OCI-M2 (cell line): ENCODE data around the gene GPR35.

ENCODE experiments used
- DNase-seq: peaks from one replicate; lab custom pipeline; 2025; ENCODE audit not compliant: unreplicated experiment; lab: John Stamatoyannopoulos, UW

Gene GPR35

DNA sequence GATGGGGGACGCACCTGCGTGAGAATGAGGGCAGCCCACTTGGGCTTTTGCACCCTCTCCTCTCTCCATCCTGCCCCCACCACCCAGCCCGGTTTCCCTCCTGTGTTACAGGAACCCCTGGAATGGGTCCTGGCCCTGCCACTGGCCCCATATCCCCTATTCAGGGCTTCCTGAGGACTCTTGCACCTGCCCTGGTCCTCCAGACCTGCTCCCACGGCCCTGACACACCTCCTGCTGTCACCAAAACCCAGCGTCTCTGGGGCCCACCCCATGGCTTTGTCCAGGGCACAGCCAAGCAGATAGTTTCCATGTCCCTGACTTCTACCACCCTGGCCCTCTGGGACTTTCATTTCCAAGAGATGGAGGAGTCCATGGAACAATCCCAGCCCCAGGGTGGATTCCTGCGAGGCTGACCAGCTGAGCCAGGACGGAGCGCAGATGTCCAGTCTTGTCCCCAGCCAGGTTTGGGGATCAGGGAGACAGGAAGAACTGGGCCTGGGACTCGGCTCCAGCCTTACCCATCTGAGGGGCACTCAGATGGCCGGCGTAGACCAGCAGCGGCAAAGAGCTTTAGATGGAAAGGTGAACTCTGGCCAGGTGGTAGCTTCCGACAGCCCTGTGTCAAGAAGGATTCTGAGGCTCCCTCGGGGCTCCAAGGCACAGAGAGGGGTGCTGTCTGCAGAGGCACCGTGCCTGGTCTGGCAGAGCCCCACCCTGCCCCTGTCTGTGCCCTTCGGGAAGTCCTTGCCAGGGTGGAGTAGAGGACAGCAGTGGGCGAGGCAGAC, 12.0 kb downstream of the GPR35 start:
- DNase-seq, result no peak

DNA sequence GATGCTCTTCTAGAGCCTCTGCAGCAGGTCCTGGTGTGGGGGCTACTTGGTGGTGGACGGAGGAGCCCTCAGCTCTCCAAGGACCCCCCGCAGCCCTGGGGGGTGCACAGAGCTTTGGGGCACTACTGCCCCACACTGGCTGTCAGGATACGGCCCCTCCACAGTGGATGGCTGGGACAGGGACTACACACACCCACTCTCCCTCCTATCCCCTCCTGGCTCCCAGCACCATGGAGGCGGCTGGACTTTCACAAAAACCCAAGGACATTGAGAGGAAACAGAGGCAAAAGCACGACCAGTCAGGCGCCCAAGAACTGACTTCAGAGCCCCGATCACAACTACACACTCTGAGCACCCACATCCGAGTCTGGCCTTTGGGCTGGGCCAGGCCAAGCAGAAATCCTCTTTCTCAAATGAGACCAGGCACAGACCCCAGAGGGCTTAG, 12.6 kb downstream of the GPR35 start:
- no peak for DNase-seq

DNA sequence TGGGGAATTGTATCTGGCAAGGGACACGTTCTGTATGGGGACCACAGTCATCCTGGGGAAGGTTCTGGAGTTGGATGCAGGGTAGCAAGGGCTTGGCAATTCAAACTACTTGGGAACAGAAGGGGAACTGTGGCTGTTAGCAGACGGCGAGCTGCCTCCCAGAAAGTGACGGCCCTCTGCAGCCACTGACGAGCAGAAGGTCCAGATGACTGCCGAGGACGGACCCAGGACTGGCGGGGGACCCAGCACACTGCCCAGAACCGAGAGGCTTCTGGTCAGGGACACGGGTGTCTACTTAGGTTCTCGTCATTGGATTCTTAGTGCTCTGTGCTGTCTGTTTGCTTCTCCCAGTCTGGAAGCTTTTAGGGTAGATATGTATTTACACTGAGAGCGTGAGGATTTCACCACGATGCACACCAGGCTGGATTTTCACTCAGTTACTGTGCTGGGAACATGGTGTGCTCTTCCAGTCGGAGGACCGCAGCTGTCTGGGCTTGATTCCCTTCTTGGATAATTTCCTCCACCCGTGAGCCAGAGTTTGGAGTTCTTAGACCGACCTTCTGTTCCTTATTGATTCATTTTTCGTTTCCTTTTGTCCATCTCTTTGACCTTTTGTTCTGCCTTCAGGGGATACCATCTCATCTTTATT, 13.4 kb downstream of the GPR35 start:
- DNase-seq, result no peak

DNA sequence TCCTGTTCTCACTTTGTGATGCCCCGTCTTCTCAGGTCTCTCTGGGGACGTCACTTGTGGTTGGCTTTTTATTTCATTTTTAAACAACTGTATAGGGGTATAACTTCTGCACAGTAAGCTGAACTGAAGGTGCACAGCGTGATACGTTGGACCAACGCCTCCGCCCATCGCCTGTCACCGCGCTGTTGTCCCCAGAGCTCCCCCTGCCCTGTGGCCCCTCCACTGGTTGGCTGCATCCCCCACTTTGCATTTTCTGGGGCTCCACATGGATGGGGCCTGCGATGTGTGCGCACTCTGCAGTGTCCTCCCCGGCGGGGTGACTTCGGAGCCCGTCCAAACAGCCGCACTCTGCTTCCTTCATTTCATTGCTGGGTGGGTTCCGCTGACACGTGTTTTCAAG, 14.3 kb downstream of the GPR35 start:
- DNase-seq, result no peak

DNA sequence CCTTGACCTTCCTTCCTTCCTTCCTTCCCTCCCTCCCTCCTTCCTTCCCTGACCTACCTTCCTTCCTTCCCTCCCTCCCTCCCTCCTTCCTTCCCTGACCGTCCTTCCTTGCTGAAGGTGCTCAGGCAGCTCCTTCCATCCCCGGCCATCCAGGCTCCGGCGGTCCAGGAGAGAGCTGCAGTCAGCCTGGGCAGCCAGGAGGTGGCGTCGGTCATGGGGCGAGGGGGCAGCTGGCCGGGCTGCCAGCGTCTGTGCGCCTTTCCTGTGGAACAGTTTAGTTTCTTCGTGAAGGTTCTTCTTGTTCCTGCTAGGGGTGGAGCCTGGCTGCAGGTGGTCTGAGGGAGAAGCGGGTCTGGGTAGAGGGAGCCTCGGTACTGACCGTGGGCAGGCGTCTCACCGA, 15.7 kb downstream of the GPR35 start:
- DNase-seq, result no peak

DNA sequence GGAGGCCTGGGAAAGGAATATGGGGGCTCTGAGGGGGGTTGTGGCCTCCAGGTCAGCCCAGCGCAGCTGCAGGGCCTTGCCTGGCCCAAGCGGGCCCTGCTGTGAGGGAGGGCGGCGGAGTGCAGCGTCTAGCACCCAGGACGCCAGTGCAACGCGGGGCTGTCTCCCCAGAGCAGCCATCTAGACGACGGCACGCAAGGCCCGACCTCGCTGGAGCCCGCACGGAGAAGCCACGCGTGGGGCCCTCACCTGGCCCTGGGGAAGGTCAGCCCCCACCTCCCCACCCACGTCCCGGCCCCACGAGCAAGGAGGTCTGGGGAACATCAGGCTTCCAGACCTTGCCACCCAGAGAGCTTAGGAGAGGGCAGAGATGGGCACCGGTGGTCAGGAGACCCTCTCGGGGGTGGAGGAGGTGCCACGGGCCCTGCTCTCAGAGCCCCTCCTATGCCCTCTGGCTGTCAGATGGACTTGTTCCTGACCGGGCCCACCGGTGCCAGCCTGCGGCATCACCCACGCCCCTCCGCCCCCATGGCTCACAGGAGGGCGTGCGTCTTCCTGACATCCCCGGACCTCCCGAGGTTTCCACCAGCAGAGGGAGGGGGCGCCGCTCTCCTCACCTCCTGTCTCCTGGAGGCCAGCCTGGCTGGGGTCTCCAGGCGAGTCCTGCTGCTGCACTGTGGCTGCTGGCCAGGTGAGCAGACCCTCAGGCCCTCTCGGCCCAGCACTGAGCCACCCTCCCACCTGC, 17.0 kb downstream of the GPR35 start:
- DNase-seq, result no peak

- DNase-seq, result no peak
These were observed 17.5 kb downstream of the GPR35 start for GRCh38 chr2:240642806-240643092.

DNA sequence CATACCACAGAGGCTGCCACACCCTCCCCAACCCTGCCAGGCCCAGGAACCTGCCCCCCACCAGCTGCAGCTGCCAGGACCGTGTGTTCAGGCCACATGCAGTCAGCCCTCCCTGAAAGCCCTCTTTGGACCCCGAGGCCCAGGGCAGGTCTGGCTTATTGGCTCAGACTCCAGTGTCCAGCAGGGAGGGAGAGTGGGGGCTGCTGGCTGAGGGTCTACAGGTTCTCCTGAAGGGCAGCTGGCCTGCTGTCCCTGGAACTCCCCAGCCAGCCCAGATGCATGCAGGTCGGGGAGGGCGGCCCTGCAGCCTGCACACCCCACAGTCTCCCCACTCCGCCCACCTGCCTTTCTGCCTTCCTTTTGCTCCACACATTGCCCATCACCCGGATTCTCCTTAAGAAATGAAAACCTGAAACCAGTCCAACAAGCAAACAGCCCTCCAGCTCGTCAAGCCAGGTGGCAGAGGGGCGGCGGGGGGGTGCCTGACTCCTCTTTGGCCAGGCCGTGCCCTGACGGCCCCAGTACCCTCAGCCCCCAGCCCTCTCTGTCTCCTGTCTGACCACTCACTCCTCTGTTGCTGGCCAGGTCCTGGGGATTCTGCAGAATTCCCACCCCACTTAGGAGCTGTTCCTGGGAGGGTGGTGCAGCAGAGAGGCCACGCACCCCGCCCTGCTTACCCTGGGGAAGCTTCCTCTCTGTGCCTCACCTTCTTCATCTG, 18.0 kb downstream of the GPR35 start:
- no peak for DNase-seq

- no peak for DNase-seq
These were observed 18.5 kb downstream of the GPR35 start for GRCh38 chr2:240643811-240644150.

DNA sequence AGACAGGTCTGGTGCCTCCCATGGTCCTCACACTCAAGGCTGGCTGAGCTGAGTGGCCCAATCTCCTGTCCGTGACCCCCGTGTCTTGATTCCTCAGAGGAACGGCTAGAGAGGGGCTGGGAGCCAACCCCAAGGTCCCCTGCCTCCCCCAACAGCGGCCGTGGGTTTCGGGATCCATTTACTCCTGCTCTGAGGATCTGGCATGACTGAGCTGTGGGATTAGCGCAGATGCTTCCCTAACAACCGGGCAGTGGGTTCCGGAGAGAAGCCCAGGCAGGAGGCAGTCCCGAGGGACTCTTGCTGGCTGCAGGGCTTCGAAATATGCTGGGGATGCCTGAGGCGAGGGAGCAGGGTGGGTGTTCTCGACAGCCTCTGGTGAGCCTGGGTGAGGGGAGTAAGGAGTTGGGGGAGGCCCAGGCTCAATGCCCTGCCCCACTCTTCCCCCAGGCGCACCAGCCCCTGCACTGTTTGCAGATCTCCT, 18.9 kb downstream of the GPR35 start:
- no peak for DNase-seq

DNA sequence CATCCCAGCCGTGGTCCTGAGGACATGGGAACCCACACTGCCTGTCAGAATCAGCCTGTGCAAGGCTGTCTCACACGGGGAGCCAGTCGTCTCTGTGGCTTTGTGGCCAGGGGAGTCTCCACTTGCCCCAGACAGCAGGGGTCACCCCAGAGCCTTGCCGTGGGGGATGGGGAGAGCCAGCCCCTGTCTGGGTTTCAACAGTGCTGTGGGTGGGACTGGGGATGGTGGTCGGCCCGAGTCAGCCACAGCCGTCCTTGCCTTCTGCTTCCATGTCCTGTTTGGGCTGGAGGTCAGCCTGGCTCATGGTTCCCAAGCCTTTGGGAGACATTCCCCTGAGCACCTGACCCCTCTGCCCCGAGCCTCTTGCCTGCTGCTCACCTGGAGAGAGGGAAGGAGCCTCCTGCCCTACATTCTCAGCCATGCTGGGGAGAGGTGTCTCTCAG, 19.6 kb downstream of the GPR35 start:
- DNase-seq, result no peak

DNA sequence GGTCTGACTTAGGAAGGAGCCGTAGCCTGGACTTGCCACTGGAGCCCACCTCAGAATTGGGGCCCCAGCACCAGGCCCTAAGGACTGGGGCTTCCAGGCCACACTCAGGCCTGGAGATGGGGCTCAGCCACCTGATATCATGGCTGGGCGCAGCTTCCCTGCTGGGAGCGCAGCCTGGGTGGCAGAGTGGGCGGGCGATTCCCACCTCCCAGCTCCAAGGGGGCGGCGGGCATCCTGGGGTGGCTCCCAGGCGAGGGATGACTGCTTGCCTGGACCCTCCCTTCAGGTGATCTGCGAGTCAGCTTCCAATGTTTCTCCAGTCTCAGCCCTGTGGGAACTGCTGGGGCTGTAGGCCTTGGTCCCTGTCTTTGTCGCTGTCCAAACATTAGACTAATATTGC, 20.1 kb downstream of the GPR35 start:
- DNase-seq, result no peak

GRCh38 chr2:240645801-240646175, 20.5 kb downstream of the GPR35 start:
- DNase-seq, result no peak

GRCh38 chr2:240646176-240646899, 21.1 kb downstream of the GPR35 start:
- no peak for DNase-seq

GRCh38 chr2:240646900-240647502, 21.7 kb downstream of the GPR35 start:
- no peak for DNase-seq

GRCh38 chr2:240647503-240648154, 22.3 kb downstream of the GPR35 start:
- DNase-seq, result no peak

DNA sequence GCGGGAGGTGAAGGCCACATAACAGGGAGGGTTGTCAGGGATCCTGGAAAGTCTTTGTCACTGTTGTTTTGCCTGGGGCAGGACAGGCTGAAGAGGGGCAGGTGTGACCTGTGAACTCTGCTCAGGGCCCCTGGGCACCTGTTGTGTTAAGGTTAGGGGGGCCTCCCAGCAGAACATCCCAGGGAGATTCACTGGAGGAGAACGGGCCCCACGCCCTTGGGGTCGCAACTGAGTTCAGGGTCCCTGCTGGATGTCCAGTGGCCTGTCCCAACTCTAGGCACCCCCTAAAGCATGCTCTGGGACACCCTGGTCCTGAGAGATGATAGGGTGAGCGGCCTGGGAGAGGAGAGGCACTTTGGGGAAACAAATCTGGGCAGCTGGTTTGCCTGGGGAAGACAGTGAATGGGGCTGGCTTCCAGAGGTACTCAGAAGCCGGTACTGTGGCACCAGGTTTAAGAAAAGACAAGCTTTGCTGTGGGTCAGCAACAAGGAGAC, 22.9 kb downstream of the GPR35 start:
- DNase-seq, result no peak

DNA sequence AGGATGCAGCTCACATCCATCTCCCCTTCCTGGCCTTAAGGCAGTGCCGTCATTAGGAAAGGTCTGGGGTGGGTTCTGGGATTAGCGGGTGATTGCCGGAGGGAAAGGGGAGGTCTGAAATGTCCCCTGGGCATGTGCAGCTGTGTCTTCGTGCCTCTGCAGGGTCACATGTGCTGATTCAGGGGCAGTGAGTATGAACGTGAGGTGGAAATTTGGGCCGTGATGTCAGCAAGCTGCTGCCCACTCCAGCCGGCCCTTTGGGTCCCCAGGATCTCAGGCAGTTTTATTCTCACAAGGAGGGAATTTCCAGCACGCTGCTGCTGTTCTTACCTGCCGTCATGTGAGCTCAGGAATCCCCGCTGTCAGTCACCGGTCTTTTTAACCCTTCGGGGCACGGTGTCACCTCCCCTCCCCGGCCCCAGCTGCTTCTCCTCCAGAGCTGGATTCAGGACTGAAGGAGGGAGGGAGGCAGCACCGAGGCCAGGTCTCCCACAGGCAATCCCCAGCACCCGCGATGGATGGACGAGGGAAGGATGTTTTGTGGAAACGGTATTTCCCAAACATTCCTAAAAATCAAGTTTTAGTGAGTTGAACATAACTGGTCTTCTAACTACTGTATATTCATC, 23.5 kb downstream of the GPR35 start:
- no peak for DNase-seq

- DNase-seq, result no peak
These were observed 24.1 kb downstream of the GPR35 start for GRCh38 chr2:240649331-240649730.
